Vagina (tissue), 2 donors: ENCODE results near the gene MTHFD1L. TPM values are rescaled to one million over a fixed set of nuclear protein-coding genes. Genes with fewer than 3 reads are reported as not detected.
A peak's percentile ranks its signal among the peaks of the same experiment; 100 is the strongest.

Experiments
- DNase-seq, 2 donors: peaks; one replicate each; pipeline ENCODE4 v3.0.0-alpha.2; 2017; ENCODE audit errors: extremely low spot score in 2 of 2
- H3K27ac ChIP-seq: fragments of 200-600 bp; sonication (generic); one replicate; pipeline ENCODE4 v1.5.1; 2019
- H3K27me3 ChIP-seq: fragments of 200-600 bp; sonication (generic); one replicate; pipeline ENCODE4 v1.5.1; 2019
- H3K36me3 ChIP-seq, 2 donors: fragments of 200-600 bp; sonication (generic); one replicate each; pipeline ENCODE4 v1.5.1; 2017 to 2019
- H3K4me1 ChIP-seq: fragments of 200-600 bp; sonication (generic); one replicate; pipeline ENCODE4 v1.5.1; 2019
- H3K4me3 ChIP-seq, 2 donors: fragments of 200-600 bp; sonication (generic); 1 replicate in 1 of 2; 2 replicates in 1 of 2; pipeline ENCODE4 v1.5.1; 2016 to 2019
- H3K9me3 ChIP-seq: fragments of 200-600 bp; sonication (generic); one replicate; pipeline ENCODE4 v1.5.1; 2019
- CTCF ChIP-seq, 3 experiments: fragments of 450-650 bp in 2 of 3; fragments of 200-600 bp in 1 of 3; sonication (generic) in 1 of 3; IDR thresholded peaks; one replicate each; pipeline ENCODE4 v1.5.1; 2017 to 2019; ENCODE audit warnings: antibody characterized with exemption in 3 of 3, mild to moderate bottlenecking in 2 of 3, moderate library complexity in 2 of 3
- POLR2A ChIP-seq, 2 donors: fragments of 450-650 bp; IDR thresholded peaks; one replicate each; pipeline ENCODE4 v1.6.1; 2017; ENCODE audit warnings: antibody characterized with exemption in 2 of 2, mild to moderate bottlenecking in 2 of 2, moderate library complexity in 2 of 2
- POLR2AphosphoS5 ChIP-seq, 2 donors: sonication (generic); formaldehyde crosslinking; IDR thresholded peaks; one replicate each; pipeline ENCODE4 v1.9.0; 2017; ENCODE audit warnings: antibody characterized with exemption in 2 of 2, mild to moderate bottlenecking in 2 of 2, low read depth in 1 of 2; ENCODE audit not compliant: insufficient read depth in 1 of 2
- intact Hi-C: fragments of 100-400 bp; cut with DNase I; formaldehyde crosslinking; loops from one replicate; pipeline ENCODE4 v1.15.1; 2023
- total RNA-seq: library from RNA; depleted of rRNA; stranded (reverse); fragments of >200 nt; gene quantifications from one replicate; pipeline ENCODE4 v1.2.3, GENCODE V29; 2016

MTHFD1L gene
- total RNA-seq, 1 donor from 2014 or later, result 2.7 TPM

DNA sequence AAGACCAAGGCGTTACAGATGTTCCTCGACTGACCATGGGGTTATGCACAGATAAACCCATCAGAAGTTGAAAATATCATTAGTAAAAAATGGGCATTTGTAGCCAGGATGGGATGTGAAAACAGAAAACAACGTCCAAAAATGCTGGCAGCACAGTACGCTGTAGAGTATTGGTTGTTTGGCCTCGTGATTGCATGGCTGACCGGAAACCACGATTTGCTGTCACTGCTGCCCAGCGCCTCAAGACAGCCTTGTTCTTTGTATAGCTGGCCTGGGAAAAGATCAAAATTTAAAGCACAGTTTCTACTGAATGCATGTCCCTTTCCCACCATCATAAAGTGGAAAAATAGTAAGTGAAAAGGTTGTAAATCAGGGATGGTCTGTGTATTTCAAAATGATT, 41.9 kb downstream of the MTHFD1L start:
- intact Hi-C loops, result no loop called here
- Histone ChIP-seq H3K9me3 (no peaks in the 10 kb centered on the region), H3K36me3 (no peaks in the 10 kb centered on the region), H3K27me3 (no peaks in the 10 kb centered on the region), H3K27ac (no peak overlapping the region), H3K4me3 (no peak overlapping the region), H3K4me1 (peaks cover 8% of the 10 kb centered on the region)
- TF ChIP-seq CTCF (IDR thresholded peaks at IDR 0.05) (no peak), POLR2AphosphoS5 (IDR thresholded peaks at IDR 0.05; ENCODE audit: insufficient read depth in 1 of 2, low read depth in 1 of 2) (no peak), POLR2A (IDR thresholded peaks at IDR 0.05) (no peak)
- DNase-seq, result no peak

- no peaks in the 10 kb centered on the region for H3K27me3 ChIP-seq
- no peak for DNase-seq
- no peaks in the 10 kb centered on the region for H3K9me3 ChIP-seq
- peaks cover 8% of the 10 kb centered on the region for H3K4me1 ChIP-seq
- intact Hi-C loops, result no loop called here
- no peaks in the 10 kb centered on the region for H3K36me3 ChIP-seq
- H3K27ac ChIP-seq, result peak overlapping the region; percentile 42
- H3K4me3 ChIP-seq, result no peak overlapping the region
- TF ChIP-seq CTCF (IDR thresholded peaks at IDR 0.05), result no peak
Measured at GRCh38 chr6:150908901-150909300, 43.4 kb downstream of the MTHFD1L start.

GRCh38 chr6:150910561-150910960, 45.1 kb downstream of the MTHFD1L start:
- intact Hi-C loops, result no loop called here
- no peak for TF ChIP-seq POLR2A (IDR thresholded peaks at IDR 0.05)
- Histone ChIP-seq H3K4me1 (peaks cover 8% of the 10 kb centered on the region), H3K36me3 (no peaks in the 10 kb centered on the region), H3K9me3 (no peaks in the 10 kb centered on the region), H3K4me3 (no peak overlapping the region), H3K27me3 (no peaks in the 10 kb centered on the region), H3K27ac (no peak overlapping the region)
- no peak for DNase-seq

- TF ChIP-seq POLR2A (IDR thresholded peaks at IDR 0.05), result no peak
- no peak for TF ChIP-seq POLR2AphosphoS5 (IDR thresholded peaks at IDR 0.05; ENCODE audit: insufficient read depth in 1 of 2, low read depth in 1 of 2)
- TF ChIP-seq CTCF (IDR thresholded peaks at IDR 0.05), result no peak
- intact Hi-C loops, result no loop called here
- H3K4me1 ChIP-seq, result no peaks in the 10 kb centered on the region
- no peaks in the 10 kb centered on the region for H3K36me3 ChIP-seq
- H3K27ac ChIP-seq, result no peak overlapping the region
- H3K4me3 ChIP-seq, result no peak overlapping the region
- H3K9me3 ChIP-seq, result no peaks in the 10 kb centered on the region
- no peaks in the 10 kb centered on the region for H3K27me3 ChIP-seq
- DNase-seq, result no peak
Measured at GRCh38 chr6:150914372-150914771, 48.9 kb downstream of the MTHFD1L start.

DNA sequence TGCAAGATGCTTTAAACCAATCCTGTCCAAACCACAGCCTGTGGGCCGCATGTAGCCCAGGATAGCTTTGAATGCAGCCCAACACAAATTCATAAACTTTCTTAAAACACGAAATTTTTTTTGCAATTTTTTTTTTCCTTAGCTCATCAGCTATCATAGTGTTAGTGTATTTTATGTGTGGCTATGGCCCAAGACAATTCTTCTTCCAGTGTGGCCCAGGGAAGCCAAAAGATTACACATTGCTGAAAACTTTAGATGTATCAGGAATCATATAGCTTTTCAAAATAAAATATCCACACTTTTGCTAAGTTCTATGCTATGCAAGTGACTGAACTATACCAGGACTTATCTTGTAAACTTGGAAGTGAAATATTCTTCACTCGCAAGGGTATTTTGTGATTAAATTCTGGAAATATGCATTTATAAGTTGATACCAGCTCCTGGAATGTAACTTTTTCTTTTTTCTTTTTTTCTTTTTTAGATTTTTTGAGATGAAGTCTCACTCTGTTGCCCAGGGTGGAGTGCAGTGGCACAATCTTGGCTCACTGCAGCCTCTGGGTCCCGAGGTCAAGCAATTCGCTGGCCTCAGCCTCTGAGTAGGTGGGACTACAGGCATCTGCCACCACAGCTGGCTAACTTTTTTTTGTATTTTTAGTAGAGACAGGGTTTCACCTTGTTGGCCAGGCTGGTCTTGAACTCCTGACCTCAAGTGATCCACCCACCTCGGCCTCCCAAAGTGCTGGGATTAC, 49.8 kb downstream of the MTHFD1L start:
- H3K4me3 ChIP-seq, result no peak overlapping the region
- H3K27me3 ChIP-seq, result no peaks in the 10 kb centered on the region
- TF ChIP-seq POLR2AphosphoS5 (IDR thresholded peaks at IDR 0.05; ENCODE audit: insufficient read depth in 1 of 2, low read depth in 1 of 2), result no peak
- TF ChIP-seq POLR2A (IDR thresholded peaks at IDR 0.05), result no peak
- TF ChIP-seq CTCF (IDR thresholded peaks at IDR 0.05), result no peak
- no peaks in the 10 kb centered on the region for H3K4me1 ChIP-seq
- H3K36me3 ChIP-seq, result no peaks in the 10 kb centered on the region
- intact Hi-C loops, result no loop called here
- no peaks in the 10 kb centered on the region for H3K9me3 ChIP-seq
- no peak for DNase-seq
- H3K27ac ChIP-seq, result no peak overlapping the region
